GM12878 (cell line): Measurements from ENCODE around the gene RALGAPA2. TPM values are rescaled to one million over a fixed set of nuclear protein-coding genes. Genes with fewer than 3 reads are reported as not detected.

ENCODE experiments used
- ATAC-seq: fragments of 200-7000 bp; cut with Tn5 transposase; 3 replicates; pipeline ENCODE4 v1.9.1; 2020; ENCODE audit warnings: mild to moderate bottlenecking, moderate library complexity
- BruUV-seq: library from RNA; stranded (reverse); fragments of 400-500 nt; replicated peaks from 2 replicates; lab custom pipeline; 2021; lab: Mats Ljungman, UMichigan
- CTCF ChIA-PET: fragments of 300-600 bp; sonication (Branson Sonifier 250); formaldehyde crosslinking; extraction: SDS; loops from one replicate; lab custom pipeline; 2021; ENCODE audit warnings: inconsistent platforms; lab: Yijun Ruan, JAX
- POLR2A ChIA-PET: fragments of 350-600 bp; formaldehyde crosslinking; extraction: SDS; loops from one replicate; lab custom pipeline; 2021; ENCODE audit warnings: inconsistent platforms; lab: Charles Lee
- RAD21 ChIA-PET: fragments of 300-600 bp; sonication (Branson Sonifier 250); formaldehyde crosslinking; loops from one replicate; lab custom pipeline; 2023; ENCODE audit warnings: antibody characterized with exemption; ENCODE audit not compliant: unreplicated experiment; lab: Charles Lee
- SMC1A ChIA-PET: fragments of 300-600 bp; sonication (Branson Sonifier 250); formaldehyde crosslinking; loops from one replicate; lab custom pipeline; 2023; ENCODE audit not compliant: unreplicated experiment, uncharacterized antibody; lab: Charles Lee
- DNase-seq: peaks from one replicate; pipeline ENCODE4 v3.0.0-alpha.2; 2011; ENCODE audit warnings: low read depth, low spot score
- FAIRE-seq: peaks from 3 replicates; lab custom pipeline; 2011; peaks lifted over from hg19 to GRCh38; lab: Jason Lieb, UNC
- H2AFZ ChIP-seq: 2 replicates; pipeline ENCODE4 v1.6.0; 2011; ENCODE audit warnings: low read depth, low read length, control low read depth; ENCODE audit not compliant: control insufficient read depth
- H3K27ac ChIP-seq: 2 replicates; pipeline ENCODE4 v1.5.1; 2011; ENCODE audit warnings: control low read depth; ENCODE audit not compliant: control insufficient read depth, insufficient read depth
- H3K27me3 ChIP-seq, 2 experiments: replicated peaks in 1 of 2; 2 replicates each; pipeline versions ENCODE4 v1.6.0 to v1.6.1; 2011; ENCODE audit warnings: low read length in 1 of 2; ENCODE audit not compliant: control insufficient read depth in 2 of 2, insufficient read depth in 2 of 2
- H3K36me3 ChIP-seq, 2 experiments: 2 replicates each; pipeline ENCODE4 v1.5.1; 2011; ENCODE audit warnings: low read length in 1 of 2; ENCODE audit not compliant: control insufficient read depth in 2 of 2, insufficient read depth in 2 of 2
- H3K4me1 ChIP-seq: 2 replicates; pipeline ENCODE4 v1.6.1; 2011; ENCODE audit warnings: mild to moderate bottlenecking, low read length, moderate library complexity, mixed read lengths; ENCODE audit not compliant: control insufficient read depth, insufficient read depth
- H3K4me2 ChIP-seq: 2 replicates; pipeline ENCODE4 v1.6.0; 2011; ENCODE audit warnings: control low read depth; ENCODE audit not compliant: control insufficient read depth, insufficient read depth
- H3K4me3 ChIP-seq: fragments of 200-600 bp; sonication (generic); 2 replicates; pipeline ENCODE4 v1.5.1; 2016
- H3K79me2 ChIP-seq: 2 replicates; pipeline ENCODE4 v1.6.0; 2011; ENCODE audit warnings: low read length; ENCODE audit not compliant: control insufficient read depth, insufficient read depth
- H3K9ac ChIP-seq: 2 replicates; pipeline ENCODE4 v1.8.0; 2011; ENCODE audit warnings: low read length, control low read depth, mixed read lengths; ENCODE audit not compliant: control insufficient read depth, insufficient read depth
- H3K9me3 ChIP-seq: replicated peaks from 3 replicates; pipeline ENCODE4 v1.5.1; 2011; ENCODE audit warnings: mild to moderate bottlenecking, low read length; ENCODE audit not compliant: control insufficient read depth, insufficient read depth
- H4K20me1 ChIP-seq: 2 replicates; pipeline ENCODE4 v1.6.0; 2011; ENCODE audit not compliant: control insufficient read depth, insufficient read depth
- KDM1A ChIP-seq: fragments of 200-600 bp; sonication (generic); IDR thresholded peaks from 2 replicates; pipeline ENCODE4 v1.6.1; 2016; ENCODE audit warnings: borderline replicate concordance
- NR2C2 ChIP-seq: IDR thresholded peaks from 2 replicates; pipeline ENCODE4 v1.6.1; 2011; ENCODE audit warnings: borderline replicate concordance, low read depth; ENCODE audit not compliant: control insufficient read depth, insufficient read length
- RBBP5 ChIP-seq: fragments of 200-600 bp; sonication (generic); conservative IDR thresholded peaks from 2 replicates; pipeline ENCODE4 v1.6.1; 2016
- ZNF24 ChIP-seq: fragments of 450-650 bp; IDR thresholded peaks from 2 replicates; pipeline ENCODE4 v1.6.1; 2017; ENCODE audit warnings: antibody characterized with exemption, mild to moderate bottlenecking
- WGBS: methylation state at CpG from one replicate; pipeline ENCODE4 v1.1.6; 2016; ENCODE audit warnings: low lambda C conversion rate; ENCODE audit not compliant: insufficient replicate concordance, insufficient coverage; ENCODE audit errors: missing lambda C conversion rate; 5-methylcytosine and 5-hydroxymethylcytosine counted together
- in situ Hi-C: fragments of 300-500 bp; cut with MboI; formaldehyde crosslinking; loops from 9 replicates; pipeline ENCODE4 v1.14.3; 2018; ENCODE audit warnings: mixed read lengths
- intact Hi-C: fragments of 100-400 bp; cut with micrococcal nuclease; formaldehyde crosslinking; loops from one replicate; pipeline ENCODE4 v1.14.2; 2022; ENCODE audit not compliant: unreplicated experiment
- polyA plus RNA-seq, 11 experiments: library from polyadenylated mRNA; depleted of rRNA in 4 of 11; unstranded in 6 of 11; stranded (reverse) in 5 of 11; fragments of >200 nt; fragmentation: Nextera tagmentation in 4 of 11; fragmentation: Illumina TruSeq in 1 of 11; extraction: Ambion mirVana in 4 of 11; extraction: Trizol in 1 of 11; gene quantifications; 1 replicate in 1 of 11; 2 replicates in 10 of 11; pipeline versions ENCODE4 v1.2.1 to v1.2.3, GENCODE V29; 2011 to 2016; ENCODE audit warnings: inconsistent platforms in 2 of 11, missing spikeins in 2 of 11, low read depth in 1 of 11
- total RNA-seq, 4 experiments: library from RNA; depleted of rRNA in 3 of 4; stranded (reverse); fragments of >200 nt in 3 of 4; fragmentation: Illumina TruSeq in 1 of 4; extraction: Trizol in 1 of 4; gene quantifications; 2 replicates each; pipeline versions ENCODE4 v1.2.1 to v1.2.3, GENCODE V29; 2013 to 2021
- TF ChIP-seq, protein P1 (sequence below): fragments of 450-650 bp; IDR thresholded peaks from 2 replicates; pipeline ENCODE4 v1.6.1; 2017; ENCODE audit warnings: antibody characterized with exemption, mild to moderate bottlenecking, moderate library complexity
- TF ChIP-seq, protein P2 (sequence below): fragments of 450-650 bp; formaldehyde crosslinking; IDR thresholded peaks from 2 replicates; pipeline ENCODE4 v1.5.0; 2022; ENCODE audit warnings: mild to moderate bottlenecking, missing genetic modification characterization

Gene RALGAPA2
- total and polyA plus RNA-seq, 10 of the 15 experiments (the other 5 are each of a cell fraction or from before 2014, with no cell fraction given) = 2.9 to 29.4 (median 19.6) TPM

DNA sequence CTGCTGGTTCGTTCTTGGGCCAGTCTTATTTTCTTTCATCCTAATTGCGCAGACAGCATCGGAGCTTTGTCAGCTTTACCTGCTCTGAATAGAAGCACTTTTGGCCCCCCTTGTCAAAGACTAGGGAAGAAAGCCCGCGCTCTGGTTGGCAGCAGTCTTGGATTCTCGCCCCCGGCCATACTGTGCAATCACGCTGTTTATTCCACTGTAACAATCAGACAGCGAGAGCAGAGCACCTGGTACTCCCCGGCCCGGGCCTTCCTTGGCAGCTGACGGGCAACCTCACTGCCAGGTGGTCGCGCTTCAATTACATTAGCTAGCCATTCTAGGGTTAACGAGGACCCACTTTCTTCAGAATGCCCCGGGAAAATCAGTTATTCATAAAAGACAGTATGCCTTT lies 272.0 kb downstream of the RALGAPA2 start:
- FAIRE-seq (no peak), ATAC-seq (no peak), DNase-seq (no peak)
- no peak overlapping the region for H3K4me2 ChIP-seq
- TF ChIP-seq, protein P1, sequence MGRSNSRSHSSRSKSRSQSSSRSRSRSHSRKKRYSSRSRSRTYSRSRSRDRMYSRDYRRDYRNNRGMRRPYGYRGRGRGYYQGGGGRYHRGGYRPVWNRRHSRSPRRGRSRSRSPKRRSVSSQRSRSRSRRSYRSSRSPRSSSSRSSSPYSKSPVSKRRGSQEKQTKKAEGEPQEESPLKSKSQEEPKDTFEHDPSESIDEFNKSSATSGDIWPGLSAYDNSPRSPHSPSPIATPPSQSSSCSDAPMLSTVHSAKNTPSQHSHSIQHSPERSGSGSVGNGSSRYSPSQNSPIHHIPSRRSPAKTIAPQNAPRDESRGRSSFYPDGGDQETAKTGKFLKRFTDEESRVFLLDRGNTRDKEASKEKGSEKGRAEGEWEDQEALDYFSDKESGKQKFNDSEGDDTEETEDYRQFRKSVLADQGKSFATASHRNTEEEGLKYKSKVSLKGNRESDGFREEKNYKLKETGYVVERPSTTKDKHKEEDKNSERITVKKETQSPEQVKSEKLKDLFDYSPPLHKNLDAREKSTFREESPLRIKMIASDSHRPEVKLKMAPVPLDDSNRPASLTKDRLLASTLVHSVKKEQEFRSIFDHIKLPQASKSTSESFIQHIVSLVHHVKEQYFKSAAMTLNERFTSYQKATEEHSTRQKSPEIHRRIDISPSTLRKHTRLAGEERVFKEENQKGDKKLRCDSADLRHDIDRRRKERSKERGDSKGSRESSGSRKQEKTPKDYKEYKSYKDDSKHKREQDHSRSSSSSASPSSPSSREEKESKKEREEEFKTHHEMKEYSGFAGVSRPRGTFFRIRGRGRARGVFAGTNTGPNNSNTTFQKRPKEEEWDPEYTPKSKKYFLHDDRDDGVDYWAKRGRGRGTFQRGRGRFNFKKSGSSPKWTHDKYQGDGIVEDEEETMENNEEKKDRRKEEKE = no peak
- TF ChIP-seq KDM1A (no peak), ZNF24 (no peak), NR2C2 (no peak), RBBP5 (no peak)
- TF ChIP-seq, protein P2, sequence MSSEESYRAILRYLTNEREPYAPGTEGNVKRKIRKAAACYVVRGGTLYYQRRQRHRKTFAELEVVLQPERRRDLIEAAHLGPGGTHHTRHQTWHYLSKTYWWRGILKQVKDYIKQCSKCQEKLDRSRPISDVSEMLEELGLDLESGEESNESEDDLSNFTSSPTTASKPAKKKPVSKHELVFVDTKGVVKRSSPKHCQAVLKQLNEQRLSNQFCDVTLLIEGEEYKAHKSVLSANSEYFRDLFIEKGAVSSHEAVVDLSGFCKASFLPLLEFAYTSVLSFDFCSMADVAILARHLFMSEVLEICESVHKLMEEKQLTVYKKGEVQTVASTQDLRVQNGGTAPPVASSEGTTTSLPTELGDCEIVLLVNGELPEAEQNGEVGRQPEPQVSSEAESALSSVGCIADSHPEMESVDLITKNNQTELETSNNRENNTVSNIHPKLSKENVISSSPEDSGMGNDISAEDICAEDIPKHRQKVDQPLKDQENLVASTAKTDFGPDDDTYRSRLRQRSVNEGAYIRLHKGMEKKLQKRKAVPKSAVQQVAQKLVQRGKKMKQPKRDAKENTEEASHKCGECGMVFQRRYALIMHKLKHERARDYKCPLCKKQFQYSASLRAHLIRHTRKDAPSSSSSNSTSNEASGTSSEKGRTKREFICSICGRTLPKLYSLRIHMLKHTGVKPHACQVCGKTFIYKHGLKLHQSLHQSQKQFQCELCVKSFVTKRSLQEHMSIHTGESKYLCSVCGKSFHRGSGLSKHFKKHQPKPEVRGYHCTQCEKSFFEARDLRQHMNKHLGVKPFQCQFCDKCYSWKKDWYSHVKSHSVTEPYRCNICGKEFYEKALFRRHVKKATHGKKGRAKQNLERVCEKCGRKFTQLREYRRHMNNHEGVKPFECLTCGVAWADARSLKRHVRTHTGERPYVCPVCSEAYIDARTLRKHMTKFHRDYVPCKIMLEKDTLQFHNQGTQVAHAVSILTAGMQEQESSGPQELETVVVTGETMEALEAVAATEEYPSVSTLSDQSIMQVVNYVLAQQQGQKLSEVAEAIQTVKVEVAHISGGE (CRISPR knock-in tag) = no peak
- in situ Hi-C loops (no loop called here), intact Hi-C loops (loop anchor here (10.0 kb wide), 1 partner anchor 124 kb away; no protein-coding TSS in a partner anchor)
- ChIA-PET POLR2A (interaction anchor here (0.7 kb wide), 1 partner anchor 24 kb away, joined by 4 read pairs; no protein-coding TSS in a partner anchor), SMC1A (interaction anchor here (1.1 to 3.5 kb wide), 4 partner anchors 12 to 48 kb away, joined by 3 to 35 read pairs (median 4); no protein-coding TSS in a partner anchor), CTCF (interaction anchor here (0.6 to 2.2 kb wide), 2 partner anchors 12 to 460 kb away, joined by 3 to 12 read pairs; no protein-coding TSS in a partner anchor), RAD21 (interaction anchor here (1.6 kb wide), 1 partner anchor 121 kb away, joined by 5 read pairs; no protein-coding TSS in a partner anchor)
- H3K79me2 ChIP-seq = no peaks in the 10 kb centered on the region
- no peak overlapping the region for H2AFZ ChIP-seq
- H3K9me3 ChIP-seq = no peaks in the 10 kb centered on the region
- WGBS = 93% methylated on average over 16 of the region's 16 CpGs
- no peaks in the 10 kb centered on the region for H4K20me1 ChIP-seq
- peaks cover under 1% of the 10 kb centered on the region; the same call in 1 of the 2 replicates for H3K4me1 ChIP-seq
- no peaks in the 10 kb centered on the region for H3K36me3 ChIP-seq
- H3K9ac ChIP-seq = no peak overlapping the region
- no peaks in the 10 kb centered on the region for H3K27me3 ChIP-seq
- H3K27ac ChIP-seq = no peak overlapping the region
- no TSS peak for BruUV-seq
- H3K4me3 ChIP-seq = no peak overlapping the region
